ENCODE results near the gene ZBTB20. TPM values are rescaled to one million over a fixed set of nuclear protein-coding genes. Genes with fewer than 3 reads are reported as not detected.
"Not testable (repeated sequence)": the region's sequence is repeated elsewhere in the genome, so short reads cannot be mapped to it uniquely, and the experiment has no call there.

The ZBTB20 gene
- total RNA-seq, 1 donor from 2014 or later, result 62.0 TPM

DNA sequence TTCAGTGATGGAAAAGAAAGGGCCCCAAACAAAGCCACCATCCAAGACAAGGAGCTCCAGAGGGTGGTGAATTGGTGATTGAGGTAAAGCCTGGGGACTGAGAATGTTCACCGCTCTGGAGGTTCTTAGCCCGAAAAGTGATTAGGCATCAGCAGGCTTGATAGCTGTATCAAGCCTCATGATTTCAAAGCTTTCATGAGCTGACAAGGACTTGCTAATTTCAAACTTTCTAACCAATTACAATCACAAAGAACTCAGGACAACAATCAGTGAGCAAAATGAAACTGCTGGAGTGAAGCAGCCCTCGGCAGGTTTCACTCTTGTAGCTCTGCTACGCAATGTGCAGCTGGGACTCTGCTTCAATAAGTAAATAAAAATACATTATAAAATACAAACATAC is 461.9 kb downstream of the ZBTB20 start:
- H3K27me3 ChIP-seq (ENCODE audit: low read depth), result no peaks in the 10 kb centered on the region
- TF ChIP-seq, protein P1, sequence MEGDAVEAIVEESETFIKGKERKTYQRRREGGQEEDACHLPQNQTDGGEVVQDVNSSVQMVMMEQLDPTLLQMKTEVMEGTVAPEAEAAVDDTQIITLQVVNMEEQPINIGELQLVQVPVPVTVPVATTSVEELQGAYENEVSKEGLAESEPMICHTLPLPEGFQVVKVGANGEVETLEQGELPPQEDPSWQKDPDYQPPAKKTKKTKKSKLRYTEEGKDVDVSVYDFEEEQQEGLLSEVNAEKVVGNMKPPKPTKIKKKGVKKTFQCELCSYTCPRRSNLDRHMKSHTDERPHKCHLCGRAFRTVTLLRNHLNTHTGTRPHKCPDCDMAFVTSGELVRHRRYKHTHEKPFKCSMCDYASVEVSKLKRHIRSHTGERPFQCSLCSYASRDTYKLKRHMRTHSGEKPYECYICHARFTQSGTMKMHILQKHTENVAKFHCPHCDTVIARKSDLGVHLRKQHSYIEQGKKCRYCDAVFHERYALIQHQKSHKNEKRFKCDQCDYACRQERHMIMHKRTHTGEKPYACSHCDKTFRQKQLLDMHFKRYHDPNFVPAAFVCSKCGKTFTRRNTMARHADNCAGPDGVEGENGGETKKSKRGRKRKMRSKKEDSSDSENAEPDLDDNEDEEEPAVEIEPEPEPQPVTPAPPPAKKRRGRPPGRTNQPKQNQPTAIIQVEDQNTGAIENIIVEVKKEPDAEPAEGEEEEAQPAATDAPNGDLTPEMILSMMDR (IDR thresholded peaks at IDR 0.05; ENCODE audit: borderline replicate concordance), result no peak
- intact Hi-C loops (cut with micrococcal nuclease), result no loop called here
- peaks cover 25% of the 10 kb centered on the region for H3K4me1 ChIP-seq
- H3K9me3 ChIP-seq (replicated peaks), result no peaks in the 10 kb centered on the region
- H3K4me3 ChIP-seq, result peak overlapping the region; percentile 34
- H3K27ac ChIP-seq (replicated peaks), result peak overlapping the region; percentile 70
- no peak for DNase-seq
- H3K36me3 ChIP-seq, result no peaks in the 10 kb centered on the region

DNA sequence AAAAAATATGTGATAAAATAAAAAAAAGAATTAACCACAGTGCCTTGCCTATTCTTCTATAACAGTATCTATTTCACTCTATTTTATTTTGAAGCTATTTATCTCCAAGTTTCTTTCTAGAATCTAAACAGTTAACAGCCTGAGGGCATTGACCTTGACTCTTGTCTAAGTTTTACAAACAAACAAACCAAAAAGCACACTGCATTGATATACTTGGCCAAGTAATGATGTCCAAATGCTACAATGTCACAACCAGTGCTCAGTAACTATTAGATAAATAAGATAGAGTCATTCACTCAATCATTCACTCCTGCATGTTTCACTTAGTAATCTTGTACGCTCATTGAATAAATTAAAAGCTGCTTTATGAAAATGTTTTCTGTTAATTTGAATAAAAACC is 466.8 kb downstream of the ZBTB20 start:
- Histone ChIP-seq H3K4me3 (no peak overlapping the region), H3K27ac (replicated peaks) (no peak overlapping the region), H3K27me3 (ENCODE audit: low read depth) (no peaks in the 10 kb centered on the region), H3K9me3 (replicated peaks) (peaks cover 4% of the 10 kb centered on the region), H3K36me3 (no peaks in the 10 kb centered on the region), H3K4me1 (peaks cover 8% of the 10 kb centered on the region)
- intact Hi-C loops (cut with micrococcal nuclease), result no loop called here
- no peak for DNase-seq
- TF ChIP-seq, protein P1 (IDR thresholded peaks at IDR 0.05; ENCODE audit: borderline replicate concordance), result no peak

DNA sequence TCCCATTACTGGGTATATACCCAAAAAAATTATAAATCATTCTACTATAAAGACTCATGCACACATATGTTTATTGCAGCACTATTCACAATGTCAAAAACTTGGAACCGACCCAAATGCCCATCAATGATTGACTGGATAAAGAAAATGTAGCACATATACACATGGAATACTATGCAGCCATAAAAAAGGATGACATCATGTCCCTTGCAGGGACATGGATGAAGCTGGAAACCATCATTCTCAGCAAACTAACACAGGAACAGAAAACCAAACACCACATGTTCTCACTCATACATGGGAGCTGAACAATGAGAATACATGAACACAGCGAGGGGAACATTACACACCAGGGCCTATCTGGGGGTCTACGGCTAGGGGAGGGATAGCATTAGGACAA is 467.3 kb downstream of the ZBTB20 start:
- H3K9me3 ChIP-seq (replicated peaks); DNase-seq; H3K36me3 ChIP-seq; H3K27me3 ChIP-seq (ENCODE audit: low read depth); H3K4me3 ChIP-seq; H3K27ac ChIP-seq (replicated peaks); H3K4me1 ChIP-seq; intact Hi-C loops (cut with micrococcal nuclease): not testable (repeated sequence)

DNA sequence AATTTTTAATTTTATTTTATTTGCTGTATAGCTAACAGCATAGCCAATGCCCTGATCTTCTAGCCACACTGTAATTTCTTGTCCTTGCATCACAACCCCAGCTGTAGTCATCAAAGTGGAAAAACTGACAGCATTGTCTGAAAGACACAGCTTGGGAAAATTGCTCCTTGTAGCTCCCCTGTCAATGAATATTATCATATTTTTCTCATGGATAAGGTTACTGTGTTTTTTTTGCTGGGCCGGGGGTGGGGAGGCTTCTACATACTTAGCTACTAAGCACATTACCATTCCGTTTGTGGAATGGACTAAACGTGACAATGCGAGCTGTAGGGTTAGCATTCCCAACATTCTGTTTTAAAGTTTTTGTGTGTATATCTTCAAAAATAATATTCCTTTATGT is 472.0 kb downstream of the ZBTB20 start:
- Histone ChIP-seq H3K4me3 (no peak overlapping the region), H3K27ac (replicated peaks) (no peak overlapping the region), H3K9me3 (replicated peaks) (peaks cover 4% of the 10 kb centered on the region), H3K4me1 (peaks cover 6% of the 10 kb centered on the region), H3K36me3 (no peaks in the 10 kb centered on the region), H3K27me3 (ENCODE audit: low read depth) (no peaks in the 10 kb centered on the region)
- TF ChIP-seq, protein P1 (IDR thresholded peaks at IDR 0.05; ENCODE audit: borderline replicate concordance), result no peak
- intact Hi-C loops (cut with micrococcal nuclease), result no loop called here
- DNase-seq, result no peak

DNA sequence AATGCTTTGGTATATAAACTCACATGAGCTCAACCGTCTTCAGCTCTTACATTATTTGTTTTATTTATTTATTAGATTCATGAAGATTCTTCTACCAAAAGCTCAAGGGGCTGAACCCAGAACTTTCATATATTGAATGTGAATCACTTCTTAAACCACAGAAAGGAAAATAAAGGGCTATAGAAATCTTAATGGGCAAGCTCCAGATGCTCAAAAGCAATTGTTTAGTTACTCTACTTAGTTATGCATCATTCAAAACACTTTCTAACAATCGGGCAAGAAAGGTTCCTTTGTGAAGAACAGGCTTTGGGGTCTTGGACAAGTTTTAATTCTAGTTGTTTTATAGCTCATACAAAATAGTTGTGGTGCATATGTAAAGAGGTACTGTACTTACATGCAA is 473.1 kb downstream of the ZBTB20 start:
- H3K4me3 ChIP-seq, result no peak overlapping the region
- no peak for DNase-seq
- TF ChIP-seq, protein P1 (IDR thresholded peaks at IDR 0.05; ENCODE audit: borderline replicate concordance), result no peak
- H3K4me1 ChIP-seq, result peaks cover 8% of the 10 kb centered on the region
- H3K27me3 ChIP-seq (ENCODE audit: low read depth), result no peaks in the 10 kb centered on the region
- intact Hi-C loops (cut with micrococcal nuclease), result no loop called here
- no peaks in the 10 kb centered on the region for H3K9me3 ChIP-seq (replicated peaks)
- H3K27ac ChIP-seq (replicated peaks), result no peak overlapping the region
- no peaks in the 10 kb centered on the region for H3K36me3 ChIP-seq

DNA sequence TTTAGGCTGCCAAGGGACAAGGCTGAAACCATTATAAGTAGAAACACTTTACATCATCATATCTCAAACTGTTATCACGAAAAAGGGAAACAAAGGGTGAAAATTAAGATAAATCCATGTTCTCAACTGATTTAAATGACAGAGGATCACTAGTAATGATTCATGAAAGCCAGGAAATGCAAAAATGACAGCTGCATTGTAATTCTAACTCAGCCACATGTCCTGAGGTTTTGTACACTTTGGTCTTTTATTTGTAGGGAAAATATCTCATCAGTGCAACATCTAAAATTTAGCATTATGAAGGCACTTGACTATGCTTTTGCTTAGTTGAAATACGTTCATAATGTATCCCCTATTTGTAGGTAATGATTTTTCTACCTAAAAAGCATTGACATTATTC is 473.6 kb downstream of the ZBTB20 start:
- Histone ChIP-seq H3K27me3 (ENCODE audit: low read depth) (no peaks in the 10 kb centered on the region), H3K27ac (replicated peaks) (no peak overlapping the region), H3K9me3 (replicated peaks) (no peaks in the 10 kb centered on the region), H3K36me3 (no peaks in the 10 kb centered on the region), H3K4me1 (peaks cover 14% of the 10 kb centered on the region), H3K4me3 (no peak overlapping the region)
- no peak for DNase-seq
- TF ChIP-seq, protein P1 (IDR thresholded peaks at IDR 0.05; ENCODE audit: borderline replicate concordance), result no peak
- intact Hi-C loops (cut with micrococcal nuclease), result no loop called here
